HG03196 (cell line): ENCODE data around the gene GDI1.
A peak's percentile ranks its signal among the peaks of the same experiment; 100 is the strongest.
"Not testable (repeated sequence)": the region's sequence is repeated elsewhere in the genome, so short reads cannot be mapped to it uniquely, and the experiment has no call there.

Experiments
- ATAC-seq: cut with Tn5 transposase; IDR thresholded peaks from one replicate; pipeline ENCODE4 v1.9.1; 2021; ENCODE audit not compliant: unreplicated experiment

The GDI1 gene

GRCh38 chrX:154436983-154437752 lies at the start of gene GDI1:
GDI1 (plus strand) TSS chrX:154437154; CDS start chrX:154437255, 101 bp downstream.
- no peak for ATAC-seq

GRCh38 chrX:154388094-154388493 lies 48.9 kb upstream of the GDI1 start:
- ATAC-seq: not testable (repeated sequence)

- ATAC-seq: not testable (repeated sequence)
Measured at GRCh38 chrX:154388649-154389048, 48.3 kb upstream of the GDI1 start.

GRCh38 chrX:154389812-154390747 lies 46.9 kb upstream of the GDI1 start:
- peak; percentile 73 for ATAC-seq

- not testable (repeated sequence) for ATAC-seq
Measured at GRCh38 chrX:154396363-154396762, 40.6 kb upstream of the GDI1 start.

GRCh38 chrX:154396973-154397887 lies 39.7 kb upstream of the GDI1 start:
- ATAC-seq: peak; percentile 43

GRCh38 chrX:154397888-154398667 lies 38.9 kb upstream of the GDI1 start, which contains the start of gene RPL10:
RPL10 (plus strand) TSS chrX:154398377; CDS start chrX:154398520, 143 bp downstream.
- ATAC-seq: peak; percentile 72

- ATAC-seq: peak; percentile 34
Measured at GRCh38 chrX:154398668-154399526, 38.1 kb upstream of the GDI1 start.

- no peak for ATAC-seq
Measured at GRCh38 chrX:154399527-154400368, 37.2 kb upstream of the GDI1 start.

GRCh38 chrX:154400369-154400817 lies 36.6 kb upstream of the GDI1 start:
- not testable (repeated sequence) for ATAC-seq

- ATAC-seq: no peak
Measured at GRCh38 chrX:154401045-154401799, 35.7 kb upstream of the GDI1 start.

GRCh38 chrX:154401918-154402621 lies 34.9 kb upstream of the GDI1 start:
- no peak for ATAC-seq

GRCh38 chrX:154402622-154403127 lies 34.3 kb upstream of the GDI1 start:
- no peak for ATAC-seq

GRCh38 chrX:154403192-154403591 lies 33.8 kb upstream of the GDI1 start:
- ATAC-seq: no peak

GRCh38 chrX:154403858-154404257 lies 33.1 kb upstream of the GDI1 start:
- no peak for ATAC-seq

- no peak for ATAC-seq
Measured at GRCh38 chrX:154404625-154405192, 32.2 kb upstream of the GDI1 start.
